HG03039 (cell line): ENCODE data around the gene KCNQ1OT1.

Source experiments
- ATAC-seq: cut with Tn5 transposase; IDR thresholded peaks from one replicate; pipeline ENCODE4 v1.9.1; 2021; ENCODE audit warnings: mild to moderate bottlenecking, moderate library complexity; ENCODE audit not compliant: unreplicated experiment

Gene KCNQ1OT1

DNA sequence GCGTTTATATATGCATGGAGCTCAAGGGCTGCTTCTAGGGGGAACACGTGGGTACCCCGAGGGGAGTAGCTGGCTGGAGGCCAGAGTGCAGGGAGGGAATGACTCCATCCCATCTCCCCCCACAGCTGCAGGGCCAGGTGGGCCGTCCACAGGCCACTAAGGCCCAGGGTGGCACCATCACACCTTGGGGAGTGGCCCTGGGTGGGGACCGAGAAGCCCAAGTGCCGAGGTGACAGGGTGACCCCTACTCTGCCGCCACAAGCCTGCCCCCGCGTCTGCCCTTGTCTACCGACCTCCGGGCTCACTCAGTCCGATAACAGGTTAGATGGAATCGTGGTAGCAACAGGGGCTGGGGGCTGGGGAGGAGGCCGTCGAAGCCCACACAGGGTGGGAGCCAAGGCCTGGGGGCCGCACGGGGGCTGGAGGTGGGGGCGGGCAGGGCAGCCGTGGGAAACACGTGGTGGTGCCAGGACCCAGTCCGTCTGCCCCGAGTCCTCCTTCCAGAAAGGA lies 125.7 kb downstream of the KCNQ1OT1 start:
- no peak for ATAC-seq

DNA sequence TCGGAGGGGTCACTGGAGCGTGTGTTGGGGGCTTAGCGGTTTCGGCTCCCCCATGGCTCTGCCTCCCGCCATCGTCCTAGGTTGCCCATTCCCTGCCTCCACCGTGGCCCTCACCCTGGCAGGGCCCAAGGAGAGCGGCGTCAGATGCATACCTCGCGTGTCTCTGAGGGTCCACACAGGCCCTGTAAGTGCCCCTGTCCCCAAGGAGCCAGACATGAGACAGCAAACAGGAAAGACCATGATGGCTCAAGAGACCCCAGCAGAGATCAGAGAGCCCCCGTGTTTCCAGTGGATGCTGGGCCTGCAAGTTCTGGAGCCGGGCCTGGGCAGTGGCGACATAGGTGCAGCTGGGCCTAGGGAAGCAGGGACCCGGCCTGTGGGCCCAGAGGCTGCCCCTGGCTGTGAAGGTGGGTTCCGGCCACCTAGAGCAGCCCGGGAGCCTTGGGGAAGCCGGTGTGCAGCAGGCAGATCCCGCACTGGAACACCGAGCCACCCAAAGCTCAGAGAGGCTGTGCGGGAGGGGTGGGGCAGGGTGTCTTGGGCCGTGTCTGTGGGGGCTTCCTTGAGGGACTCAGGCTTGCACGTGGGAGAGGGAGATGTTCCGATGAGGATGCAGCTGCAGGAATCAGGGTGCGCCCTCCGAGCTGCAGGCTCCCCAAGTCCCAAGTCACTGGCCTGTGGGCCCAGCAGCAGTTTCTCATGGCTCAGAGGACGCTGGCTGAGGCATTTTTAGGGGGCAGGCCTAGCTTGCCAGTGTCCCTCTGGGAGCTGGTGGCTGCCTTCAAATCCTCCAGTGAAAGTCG lies 126.4 kb downstream of the KCNQ1OT1 start:
- ATAC-seq, result no peak

DNA sequence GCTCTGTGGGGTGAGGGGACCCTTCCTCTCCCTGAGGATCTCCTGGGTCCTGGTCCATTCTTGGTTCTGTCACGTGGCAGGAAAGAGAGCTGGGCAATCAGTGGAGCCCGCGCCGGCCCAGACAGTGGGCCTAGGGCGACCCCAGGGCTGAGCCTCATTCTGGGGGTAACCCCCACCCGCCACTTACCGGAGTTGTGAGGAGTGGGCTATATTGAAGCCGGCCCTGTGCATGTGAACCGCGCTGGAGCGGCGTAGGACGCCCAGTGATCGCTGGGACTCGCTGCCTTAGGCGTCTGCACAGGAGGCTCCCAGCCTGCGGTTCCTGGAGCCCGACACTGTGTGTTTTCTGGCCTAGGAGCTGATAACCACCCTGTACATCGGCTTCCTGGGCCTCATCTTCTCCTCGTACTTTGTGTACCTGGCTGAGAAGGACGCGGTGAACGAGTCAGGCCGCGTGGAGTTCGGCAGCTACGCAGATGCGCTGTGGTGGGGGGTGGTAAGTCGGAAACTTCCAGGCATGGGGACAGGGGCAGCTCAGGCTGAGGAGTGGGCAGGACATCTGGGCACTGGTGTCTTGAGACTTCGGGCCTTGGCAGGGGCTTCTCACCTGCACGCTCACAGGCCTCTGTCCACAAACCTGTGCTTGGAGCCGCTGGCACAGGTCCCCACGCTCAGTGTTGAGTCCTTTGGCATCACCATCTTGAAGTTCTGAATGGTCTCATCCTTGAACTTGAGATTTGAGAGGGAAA lies 127.1 kb downstream of the KCNQ1OT1 start:
- no peak for ATAC-seq

DNA sequence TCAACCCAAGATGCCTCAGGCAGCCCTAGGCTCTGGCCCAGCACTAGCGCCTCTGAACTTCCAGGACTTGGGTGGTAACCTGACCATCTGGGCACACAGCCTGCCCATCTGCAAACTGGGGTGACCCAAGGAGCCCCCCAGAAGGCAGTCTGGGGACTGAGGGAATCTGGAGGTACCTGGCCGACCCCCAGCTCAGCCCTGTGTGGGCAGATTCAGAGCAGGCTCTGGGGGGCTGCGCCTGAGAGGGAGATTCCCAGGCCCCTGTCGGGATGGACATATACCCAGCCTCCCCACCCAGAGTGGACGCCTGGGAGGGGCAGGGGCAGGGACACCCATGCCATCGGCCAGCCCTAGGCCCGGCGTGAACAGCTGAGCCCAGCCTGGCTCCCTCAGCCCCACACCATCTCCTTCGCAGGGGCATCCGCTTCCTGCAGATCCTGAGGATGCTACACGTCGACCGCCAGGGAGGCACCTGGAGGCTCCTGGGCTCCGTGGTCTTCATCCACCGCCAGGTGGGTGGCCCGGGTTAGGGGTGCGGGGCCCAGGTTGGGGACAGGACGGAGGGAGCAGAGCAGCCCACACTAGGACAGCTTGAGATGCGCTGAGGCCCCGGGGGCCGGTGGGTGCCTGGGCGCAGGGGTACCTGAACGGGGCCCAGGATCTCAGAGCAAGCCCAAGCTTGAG lies 128.1 kb downstream of the KCNQ1OT1 start:
- no peak for ATAC-seq

DNA sequence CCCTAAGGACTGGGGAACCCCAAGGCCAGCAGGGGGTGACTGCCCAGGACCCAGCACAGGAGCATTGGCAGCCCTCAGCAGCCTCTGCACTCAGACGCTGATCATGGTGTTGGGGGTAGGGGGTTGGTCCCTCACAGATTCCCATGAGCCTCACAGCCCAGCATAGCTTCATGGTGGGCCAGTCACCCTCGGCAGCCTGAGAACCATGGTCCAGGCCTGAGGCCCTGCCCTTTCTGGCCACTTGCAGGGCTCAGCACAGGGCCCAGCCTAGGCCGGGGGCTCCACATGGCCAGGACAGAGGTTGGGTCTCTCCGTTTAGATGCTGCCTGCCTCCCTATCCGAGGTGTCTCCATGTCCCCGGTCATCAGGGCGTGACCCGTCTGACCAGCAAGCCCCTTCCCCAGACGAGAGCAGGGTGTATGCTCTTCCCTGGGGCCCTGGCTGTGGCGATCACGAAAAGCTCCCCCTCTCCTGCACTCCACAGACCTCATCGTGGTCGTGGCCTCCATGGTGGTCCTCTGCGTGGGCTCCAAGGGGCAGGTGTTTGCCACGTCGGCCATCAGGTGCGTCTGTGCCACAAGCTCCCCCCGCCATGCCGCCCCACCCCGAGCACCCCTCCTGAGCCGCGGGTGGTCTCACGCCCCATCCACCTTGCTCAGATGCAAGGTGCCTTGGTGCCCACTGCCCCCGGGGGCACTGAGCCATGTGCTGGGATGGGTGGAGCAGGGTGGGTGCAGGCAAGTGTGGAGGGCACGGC lies 128.8 kb downstream of the KCNQ1OT1 start:
- no peak for ATAC-seq

DNA sequence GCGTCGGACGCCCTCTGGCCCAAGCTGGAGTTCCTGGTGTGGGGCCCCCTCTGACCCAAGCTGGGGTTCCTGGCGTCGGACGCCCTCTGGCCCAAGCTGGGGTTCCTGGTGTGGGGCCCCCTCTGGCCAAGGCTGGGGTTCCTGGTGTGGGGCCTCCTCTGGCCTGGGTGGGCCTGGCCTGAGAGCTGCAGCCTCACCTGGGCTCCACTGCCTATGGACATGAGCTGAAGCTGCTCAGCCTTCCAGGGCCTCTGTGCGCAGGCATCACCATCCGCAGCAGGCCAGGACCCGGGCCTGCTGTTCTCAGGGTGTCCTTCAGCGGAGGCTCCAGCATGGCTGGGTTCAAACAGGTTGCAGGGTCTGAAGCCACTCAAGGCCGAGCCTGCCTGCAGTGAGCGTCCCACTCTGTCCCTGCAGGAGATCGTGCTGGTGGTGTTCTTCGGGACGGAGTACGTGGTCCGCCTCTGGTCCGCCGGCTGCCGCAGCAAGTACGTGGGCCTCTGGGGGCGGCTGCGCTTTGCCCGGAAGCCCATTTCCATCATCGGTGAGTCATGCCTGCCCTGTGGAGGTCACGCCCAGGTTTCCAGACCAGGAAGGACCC lies 129.5 kb downstream of the KCNQ1OT1 start:
- no peak for ATAC-seq

DNA sequence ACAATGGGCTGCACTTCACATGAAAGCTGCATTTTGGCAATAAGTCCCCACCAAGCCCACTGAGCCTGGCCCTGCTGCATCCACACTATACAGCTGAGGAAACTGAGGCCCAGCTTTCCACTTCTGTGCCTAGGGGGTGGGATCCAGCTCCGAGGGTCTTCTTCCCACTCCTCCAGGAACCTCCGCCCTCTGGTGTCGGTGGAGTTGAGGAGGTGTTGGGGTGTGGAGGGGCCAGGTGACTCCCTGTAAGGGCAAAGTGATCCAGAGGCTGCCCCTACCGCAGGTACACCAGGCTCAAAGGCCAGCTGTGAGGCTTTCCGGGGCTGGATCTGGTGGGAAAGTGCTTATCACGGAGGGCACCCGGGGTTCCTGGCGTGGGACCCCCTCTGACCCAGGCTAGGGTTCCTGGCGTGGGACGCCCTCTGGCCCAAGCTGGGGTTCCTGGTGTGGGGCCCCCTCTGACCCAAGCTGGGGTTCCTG lies 130.0 kb downstream of the KCNQ1OT1 start:
- no peak for ATAC-seq

DNA sequence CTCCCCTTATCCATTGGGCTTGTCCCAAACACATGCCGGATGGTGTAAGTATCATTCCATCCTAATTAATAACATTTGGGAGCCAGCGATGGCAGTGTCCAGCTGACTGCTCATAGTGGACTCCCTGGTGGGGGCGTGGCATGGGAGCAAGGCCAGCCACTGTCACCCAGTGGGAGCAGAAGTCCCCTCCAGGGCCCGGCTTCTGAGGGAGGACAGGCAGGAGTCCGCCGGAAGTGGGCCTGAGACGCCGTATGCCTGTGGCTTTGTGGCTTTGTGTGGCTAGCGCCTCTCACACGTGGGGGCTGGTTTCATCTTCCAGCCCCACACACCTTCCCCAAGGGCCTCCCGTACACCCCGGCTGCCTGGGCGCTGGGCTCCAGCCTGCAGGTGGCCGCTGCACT lies 130.5 kb downstream of the KCNQ1OT1 start:
- no peak for ATAC-seq

DNA sequence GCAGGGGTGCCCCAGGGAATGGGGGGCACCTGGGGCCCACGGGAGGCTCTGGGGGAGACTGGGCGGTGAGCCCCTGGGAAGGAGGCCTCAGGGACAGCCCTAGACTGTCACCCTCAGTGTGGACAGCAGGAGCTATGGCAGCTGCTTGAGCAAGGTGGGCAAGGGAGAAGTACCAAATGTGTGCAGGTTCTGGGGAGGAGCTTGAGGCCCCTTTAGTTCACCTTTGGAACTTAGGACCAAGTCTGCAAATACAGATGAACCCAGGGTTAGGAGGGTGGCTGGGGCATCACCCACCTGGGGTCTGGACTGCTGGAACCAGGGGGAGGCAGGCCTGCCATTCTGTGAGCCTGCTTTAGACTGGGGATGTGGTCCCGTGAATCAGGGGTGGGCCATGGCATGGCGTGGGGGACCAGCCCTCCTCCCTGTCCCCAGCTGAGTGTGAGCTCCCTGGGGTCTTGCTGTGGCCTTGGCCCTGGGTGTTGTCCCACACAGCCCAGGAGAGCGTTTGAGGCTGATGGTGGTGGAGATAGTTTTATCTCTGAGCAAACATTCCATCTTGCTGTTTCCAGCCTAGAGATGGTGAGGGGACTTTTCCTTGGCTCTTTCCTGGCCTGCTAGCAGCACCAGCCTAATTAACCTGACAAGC lies 132.6 kb downstream of the KCNQ1OT1 start:
- no peak for ATAC-seq

DNA sequence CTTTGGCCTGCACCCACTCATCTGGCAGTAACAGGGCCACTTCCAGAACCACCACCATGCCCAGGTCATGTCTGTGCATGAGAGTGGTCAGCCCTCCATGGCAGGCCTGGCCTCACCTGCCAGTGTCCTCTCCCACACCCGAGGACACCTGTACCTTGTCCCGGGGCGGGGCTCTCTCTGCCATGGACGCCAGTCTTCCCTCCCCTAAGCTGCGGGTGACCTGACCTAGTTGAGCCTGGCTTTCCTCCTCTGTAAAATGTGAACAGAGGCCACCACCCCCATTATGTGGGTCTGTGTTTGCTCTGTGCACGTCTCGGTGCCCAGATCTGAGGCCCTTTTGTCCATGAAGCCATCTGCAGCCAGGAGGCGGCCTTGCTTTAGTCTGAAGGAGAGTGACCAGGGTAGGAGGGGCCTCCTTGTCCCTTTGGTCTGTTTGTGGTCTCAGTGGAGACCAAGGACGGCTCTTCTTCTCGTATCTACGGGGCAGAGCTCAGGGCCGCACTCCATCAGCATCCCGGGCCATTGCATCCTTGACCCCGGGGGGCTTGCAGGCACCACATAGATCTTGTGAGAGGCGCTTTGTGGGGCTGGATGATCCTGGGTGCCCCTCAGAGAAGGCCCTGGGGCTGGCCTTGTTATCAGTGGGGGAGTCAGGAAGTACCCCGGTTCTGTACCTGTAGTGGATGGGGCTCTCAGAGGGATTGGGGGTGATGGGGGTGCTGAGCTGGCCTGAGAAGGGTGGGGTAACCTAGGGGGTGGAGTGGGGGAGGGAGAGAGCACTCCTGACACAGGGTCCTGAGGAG lies 133.4 kb downstream of the KCNQ1OT1 start:
- no peak for ATAC-seq

DNA sequence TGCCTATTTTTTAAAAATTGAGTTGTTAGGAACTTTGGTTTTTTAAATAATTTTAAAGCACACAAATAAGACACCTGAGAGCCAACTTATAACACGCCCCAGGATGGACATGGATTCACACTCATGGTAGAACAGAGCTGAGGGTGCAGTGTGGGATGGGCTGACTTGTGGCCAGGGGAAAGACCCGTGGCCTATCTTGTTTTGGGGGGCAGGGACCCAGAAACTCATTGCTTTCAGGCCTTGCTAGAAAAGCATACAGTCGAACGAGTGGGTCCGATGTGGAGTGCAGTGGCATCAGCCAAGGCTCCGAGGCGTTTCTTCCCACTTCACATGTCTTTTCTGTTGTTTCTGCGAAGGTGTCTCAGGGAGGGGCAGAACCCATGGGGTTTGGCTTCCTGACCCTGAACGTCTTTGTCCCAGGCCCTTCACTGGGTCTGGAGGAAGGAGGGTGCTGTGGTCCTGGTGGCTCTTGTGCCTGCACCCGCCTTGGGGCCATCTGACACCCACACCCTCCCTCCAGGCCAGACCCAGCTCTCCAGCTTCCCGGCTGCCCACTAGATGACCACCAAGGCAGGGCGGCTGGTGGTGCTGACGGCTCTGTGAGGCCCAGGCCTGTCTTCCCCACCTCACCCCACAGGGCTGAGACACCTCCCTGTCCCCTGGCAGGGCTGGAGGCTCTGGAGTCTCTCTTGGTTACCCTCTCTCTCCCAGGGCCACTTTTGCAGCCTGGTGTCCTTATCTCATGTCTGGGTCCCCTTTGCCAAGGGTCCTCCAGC lies 134.2 kb downstream of the KCNQ1OT1 start:
- no peak for ATAC-seq

DNA sequence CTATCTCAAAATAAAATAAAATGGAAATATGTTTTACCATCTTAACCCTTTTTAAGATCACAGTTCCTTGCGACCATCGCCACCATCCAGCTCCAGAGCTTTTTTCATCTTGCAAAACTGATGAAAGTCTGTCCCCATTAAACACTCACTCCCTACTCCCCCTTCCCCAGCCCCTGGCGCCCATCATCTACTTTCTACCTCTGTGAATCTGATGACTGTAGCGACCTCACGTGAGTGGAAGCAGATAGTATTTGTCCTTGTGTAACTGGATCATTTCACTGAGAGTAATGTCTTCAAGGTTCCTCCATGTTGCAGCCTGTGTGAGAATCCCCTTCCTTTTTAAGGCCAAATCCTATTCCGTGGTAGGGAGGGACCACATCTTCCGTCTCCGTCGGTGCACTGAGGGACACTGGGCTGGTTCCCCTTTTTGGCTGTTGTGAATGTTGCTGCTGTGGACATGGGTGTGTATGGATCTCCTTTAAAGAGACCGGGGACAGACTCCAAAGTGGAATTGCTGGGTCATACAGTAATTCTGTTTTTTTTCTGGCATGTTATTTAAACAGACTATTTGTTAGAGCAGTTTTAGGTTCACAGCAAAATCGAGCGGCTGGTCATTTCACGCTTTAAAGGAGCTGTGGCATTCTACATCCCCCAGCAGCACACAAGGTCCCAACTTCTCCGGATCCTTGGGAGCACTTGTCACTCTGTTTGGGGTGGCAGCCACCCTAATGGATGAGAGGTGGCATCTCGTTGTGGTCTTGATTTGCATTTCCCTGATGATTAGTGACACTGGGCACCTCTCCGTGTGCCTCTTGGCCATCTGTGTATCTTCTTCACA lies 135.0 kb downstream of the KCNQ1OT1 start:
- ATAC-seq, result no peak

DNA sequence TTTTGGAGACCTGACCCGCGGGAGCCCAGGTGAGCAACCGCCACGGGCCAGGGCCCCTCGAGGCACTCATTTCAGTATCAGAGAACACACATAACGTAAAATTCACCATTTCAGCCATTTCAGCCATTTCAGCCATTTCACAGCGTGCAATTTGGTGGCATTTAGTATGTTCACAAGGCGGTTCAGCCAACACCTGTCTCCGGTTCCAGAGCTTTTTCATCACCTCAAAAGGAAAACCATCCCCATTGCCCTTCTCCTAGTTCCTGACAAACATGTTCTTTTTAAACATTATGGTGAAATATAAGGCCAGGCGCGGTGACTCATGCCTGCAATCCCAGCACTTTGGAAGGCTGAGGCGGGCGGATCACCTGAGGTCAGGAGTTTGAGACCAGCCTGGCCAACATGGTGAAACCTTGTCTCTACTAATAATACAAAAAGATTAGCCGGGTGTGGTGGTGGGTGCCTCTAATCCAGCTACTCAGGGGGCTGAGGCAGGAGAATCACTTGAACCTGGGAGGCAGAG lies 135.7 kb downstream of the KCNQ1OT1 start:
- ATAC-seq, result no peak

DNA sequence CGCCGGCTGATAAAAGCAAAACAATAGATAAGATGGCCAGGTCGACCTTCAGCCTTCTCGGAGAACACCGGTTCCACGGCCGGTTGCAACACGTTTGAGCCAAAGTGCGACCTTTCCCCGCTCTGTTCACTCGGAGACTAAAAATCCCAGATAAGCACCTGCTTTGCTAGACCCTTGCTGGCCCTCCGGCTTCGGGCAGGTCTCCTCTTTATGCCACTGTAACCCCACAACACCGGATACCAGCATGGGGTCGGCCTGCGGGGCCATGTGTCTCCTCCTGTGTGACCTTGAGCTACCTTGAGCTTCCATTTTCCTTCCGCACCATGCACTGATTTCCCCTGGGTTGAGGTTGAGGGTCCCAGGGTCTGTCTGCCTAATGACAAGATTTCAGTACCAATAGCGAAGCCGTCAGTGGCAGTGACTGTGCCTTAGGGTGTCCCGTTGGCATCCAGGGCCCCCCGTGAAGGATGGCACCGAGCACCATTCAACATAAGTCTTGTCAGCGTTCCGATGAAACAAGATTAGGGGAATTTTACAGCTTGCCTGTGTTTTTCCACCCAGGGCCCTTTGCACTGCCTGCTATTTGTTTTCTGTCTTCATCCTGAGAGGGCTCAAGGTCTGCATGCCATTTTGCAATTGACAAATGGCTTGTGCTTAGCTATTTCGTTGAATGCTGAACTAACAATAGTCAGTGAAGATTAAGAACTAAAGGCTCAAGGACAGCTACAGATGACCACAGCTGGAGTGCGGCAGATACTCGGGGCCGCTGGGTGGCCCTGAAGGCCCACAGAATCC lies 136.4 kb downstream of the KCNQ1OT1 start:
- no peak for ATAC-seq

DNA sequence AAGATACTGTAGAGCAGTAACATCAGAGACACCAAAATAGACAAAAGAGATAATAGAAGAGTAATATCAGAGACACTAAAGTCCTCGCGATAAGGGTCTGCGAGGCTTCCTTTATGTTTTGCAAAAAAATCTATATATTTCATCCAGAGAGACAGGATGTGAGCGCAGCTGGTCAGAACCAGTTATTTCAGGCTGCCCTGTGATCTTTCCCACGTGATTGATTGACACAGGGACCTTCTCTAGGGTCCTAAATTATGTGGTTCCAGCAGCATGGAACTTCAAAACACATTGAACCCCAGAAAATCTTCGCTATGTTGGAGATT lies 136.9 kb downstream of the KCNQ1OT1 start:
- ATAC-seq, result no peak
